Measurements from ENCODE around the gene MBD1.
"Not testable (repeated sequence)": the region's sequence is repeated elsewhere in the genome, so short reads cannot be mapped to it uniquely, and the experiment has no call there.

Gene MBD1

GRCh38 chr18:50313873-50314460 is 32.6 kb upstream of the MBD1 start:
- Mint-ChIP-seq H3K36me3 (ENCODE audit: low read depth) (no peaks in the 10 kb centered on the region), H3K4me1 (no peaks in the 10 kb centered on the region), H3K27me3 (ENCODE audit: low read depth) (peaks cover 3% of the 10 kb centered on the region), H3K9me3 (no peaks in the 10 kb centered on the region), H3K27ac (peak overlapping the region in 1 of 3 experiments; percentile 20), H3K4me3 (no peak overlapping the region)
- no peak for TF ChIP-seq CTCF (IDR thresholded peaks at IDR 0.05; ENCODE audit: unreplicated experiment in 3 of 3)

- Mint-ChIP-seq H3K4me3 (no peak overlapping the region), H3K4me1 (no peaks in the 10 kb centered on the region), H3K27ac (peak overlapping the region; percentile 45 to 71 (median 68)), H3K9me3 (no peaks in the 10 kb centered on the region), H3K36me3 (ENCODE audit: low read depth) (no peaks in the 10 kb centered on the region), H3K27me3 (ENCODE audit: low read depth) (peaks cover 3% of the 10 kb centered on the region)
- TF ChIP-seq CTCF (IDR thresholded peaks at IDR 0.05; ENCODE audit: unreplicated experiment in 3 of 3), result no peak
These were observed 31.8 kb upstream of the MBD1 start for GRCh38 chr18:50313031-50313607.

- Mint-ChIP-seq H3K4me3 (no peak overlapping the region), H3K27ac (peak overlapping the region; percentile 68 to 92 (median 86)), H3K9me3 (no peaks in the 10 kb centered on the region), H3K4me1 (no peaks in the 10 kb centered on the region), H3K27me3 (ENCODE audit: low read depth) (peaks cover 3% of the 10 kb centered on the region), H3K36me3 (ENCODE audit: low read depth) (no peaks in the 10 kb centered on the region)
- TF ChIP-seq CTCF (IDR thresholded peaks at IDR 0.05; ENCODE audit: unreplicated experiment in 3 of 3), result no peak
These were observed 31.1 kb upstream of the MBD1 start for GRCh38 chr18:50312296-50313030.

GRCh38 chr18:50311650-50312049 is 30.3 kb upstream of the MBD1 start:
- no peak for TF ChIP-seq CTCF (IDR thresholded peaks at IDR 0.05; ENCODE audit: unreplicated experiment in 3 of 3)
- H3K27me3 Mint-ChIP-seq (ENCODE audit: low read depth), result peaks cover 3% of the 10 kb centered on the region
- no peaks in the 10 kb centered on the region for H3K9me3 Mint-ChIP-seq
- no peak overlapping the region for H3K4me3 Mint-ChIP-seq
- H3K36me3 Mint-ChIP-seq (ENCODE audit: low read depth), result no peaks in the 10 kb centered on the region
- H3K27ac Mint-ChIP-seq, result peak overlapping the region in 2 of 3 experiments; percentile 25 to 48
- no peaks in the 10 kb centered on the region for H3K4me1 Mint-ChIP-seq

GRCh38 chr18:50310080-50310479 is 28.8 kb upstream of the MBD1 start:
- Mint-ChIP-seq H3K9me3 (peaks cover 5% of the 10 kb centered on the region), H3K36me3 (ENCODE audit: low read depth) (no peaks in the 10 kb centered on the region), H3K4me3 (peak overlapping the region in 1 of 3 experiments; percentile 21), H3K27ac (no peak overlapping the region), H3K27me3 (ENCODE audit: low read depth) (peaks cover 3% of the 10 kb centered on the region), H3K4me1 (no peaks in the 10 kb centered on the region)
- no peak for TF ChIP-seq CTCF (IDR thresholded peaks at IDR 0.05; ENCODE audit: unreplicated experiment in 3 of 3)

GRCh38 chr18:50308851-50309250 is 27.5 kb upstream of the MBD1 start:
- not testable (repeated sequence) for H3K36me3 Mint-ChIP-seq (ENCODE audit: low read depth); H3K27me3 Mint-ChIP-seq (ENCODE audit: low read depth); H3K4me3 Mint-ChIP-seq; H3K9me3 Mint-ChIP-seq; H3K27ac Mint-ChIP-seq; H3K4me1 Mint-ChIP-seq

Data from nephron (organoid).